Fibroblast of upper back skin (primary cell): Measurements from ENCODE around the gene BCAS3.
"Not testable (repeated sequence)": the region's sequence is repeated elsewhere in the genome, so short reads cannot be mapped to it uniquely, and the experiment has no call there.

Experiments used
- DNase-seq: peaks from one replicate; pipeline ENCODE4 v3.0.0-alpha.2; 2013

The BCAS3 gene

GRCh38 chr17:60748204-60748603, 70.6 kb downstream of the BCAS3 start:
- no peak for DNase-seq

GRCh38 chr17:60749050-60749449, 71.4 kb downstream of the BCAS3 start:
- DNase-seq = no peak

- DNase-seq = no peak
Observed at GRCh38 chr17:60749708-60750107, 72.1 kb downstream of the BCAS3 start.

GRCh38 chr17:60750640-60751039, 73.0 kb downstream of the BCAS3 start:
- no peak for DNase-seq

- DNase-seq = no peak
Observed at GRCh38 chr17:60751884-60752283, 74.2 kb downstream of the BCAS3 start.

- no peak for DNase-seq
Observed at GRCh38 chr17:60752873-60753577, 75.4 kb downstream of the BCAS3 start.

DNA sequence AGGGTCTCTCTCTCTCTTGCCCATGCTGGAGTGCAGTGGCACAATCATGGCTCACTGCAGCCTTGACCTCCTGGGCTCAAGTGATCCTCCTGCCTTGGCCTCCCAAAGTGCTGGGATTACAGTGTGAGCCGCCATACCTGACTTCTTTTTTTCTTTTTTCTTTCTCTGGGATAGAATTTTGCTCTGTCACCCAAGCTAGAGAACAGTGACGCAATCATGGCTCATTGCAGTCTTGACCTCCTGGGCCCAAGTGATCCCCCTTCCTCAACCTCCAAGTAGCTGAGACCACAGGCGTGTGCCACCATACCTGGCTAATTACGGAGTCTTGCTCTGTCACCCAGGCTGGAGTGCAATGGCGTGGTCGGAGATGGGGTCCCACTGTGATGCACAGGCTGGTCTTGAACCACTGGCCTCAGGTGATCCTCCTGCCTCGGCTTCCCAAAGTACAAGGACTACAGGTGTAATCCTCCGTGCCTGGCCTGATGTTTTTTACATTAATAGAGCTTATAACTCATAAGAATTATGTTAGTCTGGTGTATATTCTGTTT, 76.5 kb downstream of the BCAS3 start:
- no peak for DNase-seq

DNA sequence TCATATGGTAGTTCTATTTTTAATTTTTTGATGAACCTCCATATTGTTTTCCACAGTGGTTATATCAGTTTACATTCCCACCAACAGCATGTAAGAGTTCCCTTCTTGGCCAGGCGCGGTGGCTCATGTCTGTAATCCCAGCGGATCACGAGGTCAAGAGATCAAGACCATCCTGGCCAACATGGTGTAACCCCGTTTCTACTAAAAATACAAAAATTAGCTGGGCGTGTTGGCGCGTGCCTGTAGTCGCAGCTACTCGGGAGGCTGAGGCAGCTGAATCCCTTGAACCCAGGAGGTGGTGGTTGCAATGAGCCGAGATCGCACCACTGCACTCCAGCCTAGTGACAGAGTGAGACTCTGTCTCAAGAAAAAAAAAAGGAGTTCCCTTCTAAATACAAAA, 79.1 kb downstream of the BCAS3 start:
- DNase-seq = not testable (repeated sequence)

GRCh38 chr17:60757437-60757836, 79.8 kb downstream of the BCAS3 start:
- no peak for DNase-seq

- no peak for DNase-seq
Observed at GRCh38 chr17:60759756-60760155, 82.1 kb downstream of the BCAS3 start.

DNA sequence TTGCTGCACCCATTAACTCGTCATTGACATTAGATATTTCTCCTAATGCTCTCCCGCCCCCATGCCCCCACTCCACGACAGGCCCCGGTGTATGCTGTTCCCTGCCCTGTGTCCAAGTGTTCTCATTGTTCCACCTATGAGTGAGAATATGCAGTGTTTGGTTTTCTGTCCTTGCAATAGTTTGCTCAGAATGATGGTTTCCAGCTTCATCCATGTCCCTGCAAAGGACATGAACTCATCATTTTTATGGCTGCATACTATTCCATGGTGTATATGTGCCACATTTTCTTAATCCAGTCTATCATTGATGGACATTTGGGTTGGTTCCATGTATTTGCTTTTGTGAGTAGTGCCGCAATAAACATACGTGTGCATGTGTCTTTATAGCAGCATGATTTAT, 83.7 kb downstream of the BCAS3 start:
- DNase-seq = not testable (repeated sequence)

GRCh38 chr17:60766778-60767190, 89.1 kb downstream of the BCAS3 start:
- DNase-seq = no peak

- DNase-seq = no peak
Observed at GRCh38 chr17:60767744-60768308, 90.2 kb downstream of the BCAS3 start.

DNA sequence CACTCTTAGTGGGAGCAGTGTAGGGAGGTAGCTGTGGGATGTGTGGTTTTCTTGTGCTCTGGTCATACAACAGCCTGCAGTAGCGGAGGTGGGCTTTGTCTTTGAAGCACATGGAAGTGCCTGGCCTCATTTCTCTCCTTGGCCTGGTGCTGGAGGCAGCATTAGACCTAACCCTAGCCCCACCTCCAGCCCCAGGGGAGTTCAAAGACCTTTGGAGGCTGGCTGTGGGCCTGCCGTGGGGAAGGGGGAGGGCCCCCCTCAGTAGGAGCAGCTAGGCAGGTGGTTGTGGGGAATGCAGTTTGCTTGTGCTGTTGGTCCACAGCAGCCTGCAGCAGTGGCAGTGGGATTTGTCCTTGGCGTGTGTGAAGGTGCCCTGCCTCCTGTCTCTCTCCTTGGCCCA, 91.7 kb downstream of the BCAS3 start:
- DNase-seq = no peak

DNA sequence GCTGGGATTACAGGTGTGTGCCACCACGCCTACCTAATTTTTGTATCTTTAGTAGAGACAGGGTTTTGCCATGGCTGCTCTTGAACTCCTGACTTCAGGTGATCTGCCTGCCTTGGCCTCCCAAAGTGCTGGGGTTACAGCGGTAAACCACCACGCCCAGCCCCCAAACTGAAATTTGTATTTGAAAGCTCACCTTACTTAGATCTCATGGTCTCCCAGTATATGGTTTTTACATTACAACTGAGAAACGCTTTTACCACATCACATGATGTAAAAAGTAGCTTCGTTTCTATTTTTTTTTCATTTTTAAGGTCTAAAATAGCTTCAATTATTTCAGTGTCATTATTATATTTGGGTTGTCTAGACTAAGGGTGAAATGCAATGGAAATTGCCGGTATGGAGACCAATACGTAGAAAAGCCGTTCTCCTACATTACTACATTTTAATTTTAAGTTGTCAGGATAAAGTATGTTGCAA, 93.3 kb downstream of the BCAS3 start:
- DNase-seq = no peak

DNA sequence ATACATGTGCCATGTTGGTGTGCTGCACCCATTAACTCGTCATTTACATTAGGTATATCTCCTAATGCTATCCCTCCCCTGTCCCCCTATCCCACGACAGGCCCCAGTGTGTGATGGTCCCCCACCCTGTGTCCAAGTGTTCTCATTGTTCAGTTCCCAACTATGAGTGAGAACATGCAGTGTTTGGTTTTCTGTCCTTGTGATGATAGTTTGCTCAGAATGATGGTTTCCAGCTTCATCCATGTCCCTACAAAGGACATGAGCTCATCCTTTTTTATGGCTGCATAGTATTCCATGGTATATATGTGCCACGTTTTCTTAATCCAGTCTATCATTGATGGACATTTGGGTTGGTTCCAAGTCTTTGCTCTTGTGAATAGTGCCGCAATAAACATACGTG, 94.0 kb downstream of the BCAS3 start:
- not testable (repeated sequence) for DNase-seq

GRCh38 chr17:60773552-60773951, 95.9 kb downstream of the BCAS3 start:
- DNase-seq = no peak

- no peak for DNase-seq
Observed at GRCh38 chr17:60781880-60782412, 104.3 kb downstream of the BCAS3 start.

- no peak for DNase-seq
Observed at GRCh38 chr17:60782742-60783141, 105.1 kb downstream of the BCAS3 start.

DNA sequence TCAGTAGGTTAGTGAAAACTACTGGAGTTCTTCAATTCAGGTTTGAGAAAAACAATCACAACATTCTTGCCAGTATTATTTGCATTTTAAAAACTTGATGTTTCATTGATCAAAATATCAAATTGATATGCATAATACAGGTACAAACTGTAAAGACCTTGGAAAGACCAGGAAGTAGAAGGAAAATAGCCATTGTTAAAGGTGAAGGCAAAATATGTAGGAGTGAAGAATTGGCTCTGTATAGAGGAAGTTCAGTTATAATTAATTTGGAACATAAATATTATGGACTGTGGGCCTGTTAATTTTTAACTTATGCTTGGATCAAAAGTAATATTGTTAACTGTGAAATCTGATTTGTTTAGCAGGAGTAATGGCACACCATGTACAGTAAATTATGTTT, 112.6 kb downstream of the BCAS3 start:
- no peak for DNase-seq

DNA sequence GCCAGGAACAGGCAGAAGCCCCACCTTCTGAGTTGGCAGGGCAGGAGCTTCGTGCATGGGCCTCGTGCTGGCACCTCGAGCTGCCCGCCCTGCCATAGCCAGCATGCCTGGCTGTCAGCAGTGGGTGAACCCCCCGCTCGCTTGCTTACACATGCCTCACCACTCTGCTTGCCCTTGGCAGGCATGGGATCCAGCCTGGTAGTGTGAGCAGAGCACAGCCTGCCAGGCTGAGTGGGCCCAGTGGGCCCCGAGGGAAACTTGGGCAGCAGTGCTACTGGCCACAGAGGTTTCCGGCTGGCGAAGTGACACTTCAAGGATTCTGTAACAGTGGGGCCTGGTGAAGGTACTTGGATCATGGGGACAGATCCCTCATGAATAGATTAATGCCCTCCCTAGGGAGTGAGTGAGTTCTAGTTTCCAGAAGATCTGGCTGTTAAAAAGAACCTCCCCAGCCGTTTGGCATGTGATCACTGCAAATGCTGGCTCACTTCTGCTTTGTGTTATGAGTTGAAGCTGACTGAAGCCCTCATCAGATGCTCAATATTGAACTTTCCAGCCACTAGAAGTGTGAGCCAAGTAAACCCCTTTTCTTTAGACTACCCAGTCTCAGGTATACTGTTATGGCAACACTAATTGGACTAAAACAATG, 114.7 kb downstream of the BCAS3 start:
- no peak for DNase-seq

DNA sequence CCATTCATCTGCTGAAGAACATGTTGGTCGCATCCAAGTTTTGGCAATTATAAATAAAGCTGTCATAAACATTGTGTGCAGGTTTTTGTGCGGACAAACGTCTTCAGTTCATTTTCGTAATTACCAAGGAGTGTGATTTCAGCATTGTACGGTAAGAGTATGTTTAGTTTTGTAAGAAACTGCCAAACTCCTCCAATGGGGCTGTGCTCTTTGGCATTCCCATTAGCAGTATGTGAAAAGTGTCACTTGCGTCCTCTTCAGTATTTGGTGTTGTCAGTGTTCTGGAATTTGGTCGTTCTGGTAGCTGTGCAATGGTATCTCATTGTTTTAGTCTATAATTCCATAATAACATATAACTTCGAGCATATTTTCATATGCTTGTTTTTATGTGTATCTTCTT, 120.9 kb downstream of the BCAS3 start:
- no peak for DNase-seq

DNA sequence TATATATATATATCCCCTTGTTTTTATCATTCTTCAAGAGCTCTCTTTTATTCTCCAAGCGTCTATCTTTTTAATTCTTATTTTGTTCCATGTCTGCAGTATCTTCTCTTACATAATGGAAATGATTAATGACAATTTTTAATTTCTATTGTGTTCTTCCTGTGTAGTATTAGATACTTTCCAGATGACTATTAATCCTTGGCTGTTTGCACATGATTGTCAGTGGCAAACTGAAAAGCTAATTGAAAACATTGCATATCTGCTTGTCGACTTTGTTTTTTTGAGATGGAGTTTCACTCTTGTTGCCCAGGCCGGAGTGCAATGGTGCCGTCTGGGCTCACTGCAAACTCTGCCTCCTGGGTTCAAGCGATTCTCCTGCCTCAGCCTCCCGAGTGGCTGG, 124.7 kb downstream of the BCAS3 start:
- no peak for DNase-seq

- DNase-seq = no peak
Observed at GRCh38 chr17:60803059-60803458, 125.4 kb downstream of the BCAS3 start.
